DND-41 (cell line): ENCODE data around the gene TMED6.

ENCODE experiments used
- ATAC-seq: fragments of 200-7000 bp; cut with Tn5 transposase; 3 replicates; pipeline ENCODE4 v1.9.1; 2021; ENCODE audit warnings: low read depth; ENCODE audit not compliant: insufficient read depth
- DNase-seq: peaks from one replicate; pipeline ENCODE4 v3.0.0-alpha.2; 2020
- H2AFZ ChIP-seq: 2 replicates; pipeline ENCODE4 v1.6.0; 2012; ENCODE audit warnings: low read depth, low read length
- H3K27ac ChIP-seq: 2 replicates; pipeline ENCODE4 v1.5.1; 2012; ENCODE audit warnings: low read length, inconsistent platforms
- H3K27me3 ChIP-seq: fragments of 200-600 bp; sonication (generic); 2 replicates; pipeline ENCODE4 v1.6.0; 2012; ENCODE audit warnings: low read length, mild to moderate bottlenecking, inconsistent platforms; ENCODE audit not compliant: insufficient read depth, poor library complexity
- H3K36me3 ChIP-seq: 2 replicates; pipeline ENCODE4 v1.5.1; 2012; ENCODE audit warnings: low read length, inconsistent platforms; ENCODE audit not compliant: insufficient read depth
- H3K4me1 ChIP-seq: 2 replicates; pipeline ENCODE4 v1.5.1; 2012; ENCODE audit warnings: mild to moderate bottlenecking, low read length; ENCODE audit not compliant: insufficient read depth
- H3K4me2 ChIP-seq: 2 replicates; pipeline ENCODE4 v1.6.0; 2012; ENCODE audit warnings: mild to moderate bottlenecking, moderate library complexity, low read length, inconsistent platforms; ENCODE audit not compliant: insufficient read depth
- H3K4me3 ChIP-seq, 2 experiments: fragments of 200-600 bp in 1 of 2; shearing (Covaris generic) in 1 of 2; 2 replicates each; pipeline ENCODE4 v1.5.1; 2012 to 2016; ENCODE audit warnings: inconsistent platforms in 2 of 2, low read length in 2 of 2, mild to moderate bottlenecking in 2 of 2, low read depth in 1 of 2, moderate library complexity in 1 of 2
- H3K79me2 ChIP-seq: 2 replicates; pipeline ENCODE4 v1.6.0; 2012; ENCODE audit warnings: low read length, inconsistent platforms; ENCODE audit not compliant: insufficient read depth
- H3K9ac ChIP-seq: 2 replicates; pipeline ENCODE4 v1.6.0; 2012; ENCODE audit warnings: low read depth, mild to moderate bottlenecking, inconsistent platforms, low read length, moderate library complexity
- H3K9me3 ChIP-seq: 2 replicates; pipeline ENCODE4 v1.5.1; 2012; ENCODE audit warnings: low read length, moderate library complexity, mild to moderate bottlenecking, inconsistent platforms; ENCODE audit not compliant: insufficient read depth, severe bottlenecking
- H4K20me1 ChIP-seq: 2 replicates; pipeline ENCODE4 v1.6.0; 2012; ENCODE audit warnings: low read length; ENCODE audit not compliant: insufficient read depth
- EZH2 ChIP-seq: IDR thresholded peaks from 3 replicates; pipeline ENCODE4 v1.6.1; 2012; ENCODE audit warnings: borderline replicate concordance, low read depth, mild to moderate bottlenecking, moderate library complexity, low read length, inconsistent platforms; ENCODE audit not compliant: severe bottlenecking
- TF ChIP-seq, protein P1 (sequence below): IDR thresholded peaks from 2 replicates; pipeline ENCODE4 v1.5.1; 2012; ENCODE audit warnings: borderline replicate concordance, low read length, moderate library complexity, mild to moderate bottlenecking; ENCODE audit not compliant: poor library complexity, severe bottlenecking; ENCODE audit errors: extremely low read depth

TMED6 gene

DNA sequence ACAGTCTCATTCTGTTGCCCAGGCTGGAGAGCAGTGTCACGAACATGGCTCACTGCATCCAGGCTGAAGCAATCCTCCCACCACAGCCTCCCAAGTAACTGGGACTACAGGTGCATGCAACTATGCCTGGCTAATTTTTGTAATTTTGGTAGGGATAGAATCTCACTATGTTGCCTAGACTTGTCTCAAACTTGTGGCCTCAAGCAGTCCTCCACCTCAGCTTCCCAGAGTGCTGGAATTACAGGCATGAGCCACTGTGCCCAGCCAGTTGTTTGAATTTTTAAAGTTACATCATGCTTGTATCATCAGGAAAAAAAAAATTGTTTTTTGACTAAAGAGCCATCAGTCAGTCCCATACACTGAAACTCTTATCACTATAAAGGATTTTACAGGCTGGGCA lies 57.5 kb downstream of the TMED6 start:
- Histone ChIP-seq H3K27ac (no peak overlapping the region), H4K20me1 (no peaks in the 10 kb centered on the region), H2AFZ (no peak overlapping the region), H3K4me3 (no peak overlapping the region), H3K27me3 (no peaks in the 10 kb centered on the region), H3K4me2 (no peak overlapping the region), H3K9ac (no peak overlapping the region), H3K9me3 (no peaks in the 10 kb centered on the region), H3K36me3 (no peaks in the 10 kb centered on the region; the same call in 1 of the 2 replicates), H3K4me1 (no peaks in the 10 kb centered on the region), H3K79me2 (no peaks in the 10 kb centered on the region)
- TF ChIP-seq, protein P1, sequence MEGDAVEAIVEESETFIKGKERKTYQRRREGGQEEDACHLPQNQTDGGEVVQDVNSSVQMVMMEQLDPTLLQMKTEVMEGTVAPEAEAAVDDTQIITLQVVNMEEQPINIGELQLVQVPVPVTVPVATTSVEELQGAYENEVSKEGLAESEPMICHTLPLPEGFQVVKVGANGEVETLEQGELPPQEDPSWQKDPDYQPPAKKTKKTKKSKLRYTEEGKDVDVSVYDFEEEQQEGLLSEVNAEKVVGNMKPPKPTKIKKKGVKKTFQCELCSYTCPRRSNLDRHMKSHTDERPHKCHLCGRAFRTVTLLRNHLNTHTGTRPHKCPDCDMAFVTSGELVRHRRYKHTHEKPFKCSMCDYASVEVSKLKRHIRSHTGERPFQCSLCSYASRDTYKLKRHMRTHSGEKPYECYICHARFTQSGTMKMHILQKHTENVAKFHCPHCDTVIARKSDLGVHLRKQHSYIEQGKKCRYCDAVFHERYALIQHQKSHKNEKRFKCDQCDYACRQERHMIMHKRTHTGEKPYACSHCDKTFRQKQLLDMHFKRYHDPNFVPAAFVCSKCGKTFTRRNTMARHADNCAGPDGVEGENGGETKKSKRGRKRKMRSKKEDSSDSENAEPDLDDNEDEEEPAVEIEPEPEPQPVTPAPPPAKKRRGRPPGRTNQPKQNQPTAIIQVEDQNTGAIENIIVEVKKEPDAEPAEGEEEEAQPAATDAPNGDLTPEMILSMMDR: no peak
- no peak for TF ChIP-seq EZH2
- ATAC-seq (no peak), DNase-seq (no peak)

DNA sequence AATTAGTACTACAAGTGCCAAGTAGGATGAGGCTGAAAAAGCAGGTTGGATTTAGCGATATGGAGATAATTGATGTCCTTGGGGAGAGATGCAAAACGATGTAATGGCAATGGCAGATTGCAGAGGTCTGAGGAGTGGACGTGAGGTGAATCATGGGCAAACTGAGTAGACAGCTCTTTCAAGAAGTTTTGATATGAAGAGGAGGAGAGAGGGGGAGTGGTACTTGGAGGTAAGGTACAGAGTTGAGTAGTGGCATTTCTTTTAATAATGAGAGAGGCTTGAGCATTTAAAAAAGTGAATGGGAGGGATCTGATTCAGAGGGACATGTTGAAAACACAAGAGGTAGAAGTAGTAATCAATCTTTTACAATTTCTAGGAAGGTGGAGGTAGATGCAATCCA lies 58.2 kb downstream of the TMED6 start:
- Histone ChIP-seq H3K4me2 (no peak overlapping the region), H3K27me3 (no peaks in the 10 kb centered on the region), H3K4me1 (no peaks in the 10 kb centered on the region), H3K36me3 (peaks cover 3% of the 10 kb centered on the region; the same call in 1 of the 2 replicates), H3K27ac (no peak overlapping the region), H3K4me3 (no peak overlapping the region), H2AFZ (no peak overlapping the region), H3K79me2 (no peaks in the 10 kb centered on the region), H3K9me3 (no peaks in the 10 kb centered on the region), H4K20me1 (no peaks in the 10 kb centered on the region), H3K9ac (no peak overlapping the region)
- TF ChIP-seq, protein P1: no peak
- TF ChIP-seq EZH2: no peak
- ATAC-seq (no peak), DNase-seq (no peak)
